AG09309 (cell line): Measurements from ENCODE around the gene PRR12.
A peak's percentile ranks its signal among the peaks of the same experiment; 100 is the strongest.

Source experiments
- DNase-seq: peaks from one replicate; pipeline ENCODE4 v3.0.0-alpha.2; 2010; ENCODE audit warnings: low read depth
- H3K4me3 ChIP-seq: 2 replicates; pipeline ENCODE4 v1.5.1; 2011; ENCODE audit warnings: mild to moderate bottlenecking, low read depth, low read length, moderate library complexity; ENCODE audit not compliant: control insufficient read depth
- TF ChIP-seq, protein P1 (sequence below): IDR thresholded peaks from 2 replicates; pipeline ENCODE4 v1.5.1; 2011; ENCODE audit warnings: mild to moderate bottlenecking, low read depth, low read length, inconsistent platforms; ENCODE audit not compliant: insufficient read depth, control insufficient read depth; ENCODE audit errors: missing control alignments

PRR12 gene

DNA sequence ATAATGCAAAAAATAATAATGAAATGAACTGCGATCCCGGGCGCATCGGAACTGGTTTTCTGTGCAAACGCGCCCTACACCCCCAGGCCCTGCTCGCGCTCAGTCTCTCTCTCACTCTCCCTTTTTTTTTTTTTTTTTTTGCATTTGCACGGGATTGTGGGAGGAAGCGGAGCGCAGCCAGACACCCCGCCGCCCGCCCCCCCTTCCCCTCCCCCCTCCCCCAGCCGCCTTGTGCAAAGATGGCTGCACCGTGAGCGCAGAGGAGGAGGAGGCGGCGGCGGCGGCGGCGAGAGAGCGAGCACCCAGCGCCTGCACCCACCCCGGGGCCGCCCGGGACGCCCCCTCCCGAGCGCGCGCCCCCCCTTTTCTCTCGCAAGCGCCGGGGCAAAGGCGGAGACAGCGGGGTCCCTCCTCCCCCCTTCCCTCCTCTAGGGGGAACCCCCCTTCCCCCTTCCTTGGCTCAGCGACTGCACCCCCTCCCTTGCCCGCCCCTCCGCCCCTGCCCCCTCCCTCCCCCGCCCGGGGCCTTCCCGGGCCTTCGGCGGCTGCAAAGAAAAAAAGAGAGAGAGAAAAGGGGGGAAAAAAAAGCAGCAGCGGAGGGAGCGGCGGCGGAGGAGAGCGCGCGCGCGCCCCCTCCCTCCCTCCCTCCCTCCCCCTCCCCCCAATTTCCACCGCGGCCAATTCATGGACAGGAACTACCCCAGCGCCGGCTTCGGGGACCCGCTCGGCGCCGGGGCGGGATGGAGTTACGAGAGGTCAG is at the start of gene PRR12:
PRR12 (plus strand) TSS at position 212 of the 760 bp plus-strand sequence; CDS start at position 685, 473 bp downstream.
- no peak for DNase-seq
- H3K4me3 ChIP-seq = peak within 1 kb of the TSS; percentile 49
- TF ChIP-seq, protein P1, sequence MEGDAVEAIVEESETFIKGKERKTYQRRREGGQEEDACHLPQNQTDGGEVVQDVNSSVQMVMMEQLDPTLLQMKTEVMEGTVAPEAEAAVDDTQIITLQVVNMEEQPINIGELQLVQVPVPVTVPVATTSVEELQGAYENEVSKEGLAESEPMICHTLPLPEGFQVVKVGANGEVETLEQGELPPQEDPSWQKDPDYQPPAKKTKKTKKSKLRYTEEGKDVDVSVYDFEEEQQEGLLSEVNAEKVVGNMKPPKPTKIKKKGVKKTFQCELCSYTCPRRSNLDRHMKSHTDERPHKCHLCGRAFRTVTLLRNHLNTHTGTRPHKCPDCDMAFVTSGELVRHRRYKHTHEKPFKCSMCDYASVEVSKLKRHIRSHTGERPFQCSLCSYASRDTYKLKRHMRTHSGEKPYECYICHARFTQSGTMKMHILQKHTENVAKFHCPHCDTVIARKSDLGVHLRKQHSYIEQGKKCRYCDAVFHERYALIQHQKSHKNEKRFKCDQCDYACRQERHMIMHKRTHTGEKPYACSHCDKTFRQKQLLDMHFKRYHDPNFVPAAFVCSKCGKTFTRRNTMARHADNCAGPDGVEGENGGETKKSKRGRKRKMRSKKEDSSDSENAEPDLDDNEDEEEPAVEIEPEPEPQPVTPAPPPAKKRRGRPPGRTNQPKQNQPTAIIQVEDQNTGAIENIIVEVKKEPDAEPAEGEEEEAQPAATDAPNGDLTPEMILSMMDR = no peak

- no peak overlapping the region for H3K4me3 ChIP-seq
- TF ChIP-seq, protein P1 = no peak
- DNase-seq = no peak
Measured at GRCh38 chr19:49541914-49542313, 49.1 kb upstream of the PRR12 start.

- no peak overlapping the region for H3K4me3 ChIP-seq
- TF ChIP-seq, protein P1 = no peak
- no peak for DNase-seq
Measured at GRCh38 chr19:49542446-49542845, 48.5 kb upstream of the PRR12 start.

GRCh38 chr19:49543032-49543431 is 48.0 kb upstream of the PRR12 start:
- no peak for DNase-seq
- no peak overlapping the region for H3K4me3 ChIP-seq
- TF ChIP-seq, protein P1 = no peak

GRCh38 chr19:49544154-49544553 is 46.8 kb upstream of the PRR12 start:
- TF ChIP-seq, protein P1 = no peak
- DNase-seq = no peak
- no peak overlapping the region for H3K4me3 ChIP-seq

- no peak overlapping the region for H3K4me3 ChIP-seq
- DNase-seq = peak; percentile 80
- TF ChIP-seq, protein P1 = peak; percentile 84
Measured at GRCh38 chr19:49546825-49547565, 44.0 kb upstream of the PRR12 start.
